T-helper 1 cell (primary cell): ENCODE results near the gene PTRH2.
A peak's percentile ranks its signal among the peaks of the same experiment; 100 is the strongest.

Experiments used
- DNase-seq, 5 donors: peaks; one replicate each; pipeline ENCODE4 v3.0.0-alpha.2; 2012 to 2020

PTRH2 gene

DNA sequence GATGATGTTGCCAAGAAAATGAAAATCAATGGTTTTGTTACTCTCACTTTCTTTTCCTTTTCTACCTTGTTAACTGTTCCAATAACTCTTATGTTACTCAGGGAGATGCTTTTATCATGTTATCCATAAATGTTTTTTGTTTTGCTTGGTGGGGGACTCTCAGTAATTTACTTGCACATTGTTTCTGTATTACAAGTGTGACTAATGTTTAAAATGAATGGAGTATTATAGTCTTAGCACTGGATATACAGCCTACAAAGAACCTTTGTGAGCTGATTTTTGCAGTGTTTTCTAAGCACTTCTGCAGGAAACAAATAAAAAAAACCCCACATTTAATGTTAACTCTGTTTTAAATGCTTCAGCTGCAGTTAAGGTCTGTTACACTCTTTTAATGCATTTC is 12.3 kb upstream of the PTRH2 start:
- no peak for DNase-seq

DNA sequence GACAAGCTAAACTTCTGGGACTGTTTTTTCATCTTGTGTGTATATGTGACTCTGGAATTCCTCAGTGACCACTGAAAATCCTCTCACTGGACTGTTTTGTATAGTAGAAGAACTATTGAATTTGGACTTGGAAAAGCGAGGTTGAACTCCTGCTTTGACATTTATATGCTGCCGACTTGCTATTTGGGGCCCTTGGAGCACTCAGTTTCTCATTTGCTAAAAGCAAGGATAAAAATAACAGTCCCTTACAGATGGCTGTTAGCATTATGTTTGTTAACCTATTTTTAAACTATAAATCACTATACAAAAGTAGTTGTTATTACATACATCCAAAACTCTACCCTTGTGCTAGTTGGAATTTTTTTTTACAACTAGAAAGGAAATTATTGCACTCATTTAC is 9.2 kb upstream of the PTRH2 start:
- DNase-seq, result no peak

DNA sequence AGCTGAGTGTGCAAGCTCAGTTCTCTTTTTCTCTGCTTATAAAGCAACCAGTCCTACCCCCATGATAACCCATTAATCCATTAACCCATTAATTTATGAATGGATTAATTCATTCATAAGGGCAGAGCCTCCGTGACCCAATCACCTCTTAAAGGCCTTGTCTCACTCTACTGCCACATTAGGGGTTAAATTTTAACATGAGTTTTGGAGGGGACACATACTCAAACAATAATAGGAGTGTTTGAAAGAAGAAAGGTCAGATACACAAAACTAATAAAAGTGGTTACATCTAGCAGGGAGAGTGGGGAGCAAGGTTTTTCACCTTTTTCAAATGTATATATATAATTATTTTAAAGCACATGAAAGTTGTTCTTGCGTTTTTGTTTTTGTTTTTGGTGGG is 7.0 kb upstream of the PTRH2 start:
- no peak for DNase-seq

DNA sequence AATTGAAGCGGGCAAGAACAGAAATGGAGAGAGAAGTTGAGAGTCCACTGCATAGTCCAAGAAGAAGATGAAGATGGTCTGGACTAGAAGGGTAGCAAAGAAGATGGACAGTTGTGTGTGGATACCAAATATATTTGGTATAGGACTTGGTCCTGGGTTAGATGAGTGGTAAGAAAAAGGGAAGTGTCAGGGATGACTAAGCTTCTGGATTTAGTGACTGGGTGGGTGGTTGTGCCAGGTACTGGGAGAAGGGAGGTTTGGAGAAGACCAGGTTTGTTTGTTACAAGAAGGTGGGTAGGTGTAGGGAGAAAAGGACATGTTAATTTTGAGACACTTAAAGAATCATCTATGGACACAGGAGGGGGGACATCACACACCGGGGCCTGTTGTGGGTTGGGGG is 5.6 kb upstream of the PTRH2 start:
- DNase-seq, result no peak

DNA sequence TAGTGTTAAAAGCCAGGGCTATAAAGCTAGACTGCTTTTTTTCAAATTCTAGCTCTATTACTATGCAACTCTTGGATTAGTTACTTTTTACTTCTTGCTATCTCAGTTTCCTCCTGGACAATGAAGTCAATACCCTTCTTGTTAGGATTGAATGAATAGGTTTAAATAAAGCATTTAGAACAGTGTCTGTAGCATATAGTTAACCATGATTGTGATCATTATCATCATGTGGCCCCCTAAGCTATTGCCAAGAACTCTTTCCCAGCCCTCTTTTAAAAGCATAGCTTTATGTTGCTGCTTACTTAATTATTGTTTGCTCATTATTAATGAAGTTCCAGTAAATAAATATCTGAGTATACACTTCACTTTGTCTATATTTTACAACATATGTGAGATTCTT is 4.7 kb upstream of the PTRH2 start:
- DNase-seq, result no peak

DNA sequence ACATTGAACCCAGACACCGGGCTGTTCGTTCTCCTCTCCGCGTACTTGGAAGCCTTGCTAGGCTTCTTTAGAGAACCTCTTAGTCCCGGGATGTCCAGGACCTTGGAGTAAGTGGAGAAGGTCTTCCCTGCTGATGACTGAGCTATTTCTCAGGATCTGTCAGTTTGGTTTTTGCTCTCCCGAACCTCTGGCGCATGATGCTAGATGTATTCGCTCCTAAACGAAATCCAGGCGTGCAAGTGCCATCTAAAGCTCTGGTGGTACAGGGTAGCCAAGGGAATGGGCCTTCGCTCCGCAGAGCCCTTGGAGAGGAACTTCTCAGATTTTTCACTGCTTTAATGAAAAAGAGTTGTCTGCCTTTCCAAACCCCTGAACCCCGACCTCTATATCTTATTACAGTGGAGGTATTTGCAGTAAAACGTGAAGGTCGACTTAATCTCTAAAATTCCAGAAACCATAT is 771 bp upstream of the PTRH2 start:
- no peak for DNase-seq

DNA sequence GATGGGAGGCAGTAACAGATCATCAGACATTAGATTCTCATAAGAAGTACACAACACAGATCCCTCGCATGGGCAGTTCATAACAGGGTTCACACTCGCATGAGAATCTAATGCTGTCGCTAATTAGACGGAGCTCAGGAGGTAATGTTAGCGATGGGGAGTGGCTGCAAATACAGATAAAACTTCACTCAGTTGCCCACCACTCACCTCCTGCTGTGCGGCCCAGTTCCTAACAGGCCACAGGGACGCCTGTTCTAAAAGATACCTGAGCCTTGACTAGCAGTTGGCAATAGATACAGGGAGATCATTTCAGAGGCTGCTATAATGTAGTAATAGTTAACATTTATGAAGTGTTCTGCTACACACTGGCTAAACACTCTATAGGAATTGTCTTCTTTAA is 4.9 kb downstream of the PTRH2 start:
- DNase-seq, result no peak

DNA sequence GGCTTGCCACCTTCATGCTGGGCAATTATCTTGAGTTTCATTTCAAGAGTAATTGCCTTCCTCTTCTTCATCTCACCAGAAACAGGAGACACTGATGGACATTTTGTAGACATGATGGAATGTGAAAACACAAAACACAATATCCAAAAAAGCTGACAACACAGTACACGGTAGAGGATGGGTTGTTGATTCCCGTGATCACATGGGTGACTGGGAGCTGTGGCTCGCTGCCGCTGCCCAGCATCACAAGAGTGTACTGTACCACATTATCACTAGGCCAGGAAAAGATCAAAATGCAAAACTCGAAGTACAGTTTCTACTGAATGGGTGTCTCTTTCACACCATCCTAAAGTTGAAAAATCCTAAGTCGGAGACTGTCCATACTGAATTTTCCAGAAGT is 7.4 kb downstream of the PTRH2 start:
- no peak for DNase-seq

DNA sequence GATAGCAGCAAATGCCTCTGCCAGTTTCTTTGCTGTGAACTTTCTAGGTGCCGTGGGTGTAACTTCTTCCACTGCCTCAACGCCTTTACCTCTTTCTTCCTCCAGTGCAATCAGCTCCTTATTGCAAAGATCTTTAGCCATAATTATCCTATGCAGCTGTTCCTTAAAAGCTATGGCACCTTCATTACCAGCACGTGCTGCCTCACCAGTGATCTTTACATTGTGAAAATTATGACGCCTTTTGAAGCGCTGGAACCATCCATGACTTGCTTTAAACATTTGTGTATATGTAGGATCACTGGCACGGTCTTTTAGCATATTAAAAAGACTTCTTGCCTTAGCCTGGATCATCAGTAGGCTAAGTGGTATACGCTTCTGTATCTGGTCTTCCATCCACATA is 8.0 kb downstream of the PTRH2 start:
- no peak for DNase-seq

DNA sequence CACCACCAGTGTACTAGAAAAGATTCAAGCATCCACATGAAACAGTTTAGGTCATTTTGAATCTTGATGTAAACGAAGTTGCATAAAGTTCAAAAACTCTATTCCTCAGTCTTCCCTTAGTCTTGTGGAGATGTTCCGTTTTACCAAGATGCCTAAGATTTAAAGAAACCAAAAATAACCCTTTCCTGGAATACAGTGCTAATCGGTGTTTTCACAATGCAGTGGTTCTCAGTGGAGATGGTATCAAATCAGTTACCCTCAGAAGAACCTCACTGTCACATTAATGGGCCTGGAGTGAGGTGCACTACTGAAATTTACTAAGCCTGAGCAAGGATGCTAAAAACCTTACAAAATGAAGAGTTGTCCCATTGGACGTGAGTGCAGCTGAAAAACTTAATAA is 9.1 kb downstream of the PTRH2 start:
- DNase-seq, result no peak

DNA sequence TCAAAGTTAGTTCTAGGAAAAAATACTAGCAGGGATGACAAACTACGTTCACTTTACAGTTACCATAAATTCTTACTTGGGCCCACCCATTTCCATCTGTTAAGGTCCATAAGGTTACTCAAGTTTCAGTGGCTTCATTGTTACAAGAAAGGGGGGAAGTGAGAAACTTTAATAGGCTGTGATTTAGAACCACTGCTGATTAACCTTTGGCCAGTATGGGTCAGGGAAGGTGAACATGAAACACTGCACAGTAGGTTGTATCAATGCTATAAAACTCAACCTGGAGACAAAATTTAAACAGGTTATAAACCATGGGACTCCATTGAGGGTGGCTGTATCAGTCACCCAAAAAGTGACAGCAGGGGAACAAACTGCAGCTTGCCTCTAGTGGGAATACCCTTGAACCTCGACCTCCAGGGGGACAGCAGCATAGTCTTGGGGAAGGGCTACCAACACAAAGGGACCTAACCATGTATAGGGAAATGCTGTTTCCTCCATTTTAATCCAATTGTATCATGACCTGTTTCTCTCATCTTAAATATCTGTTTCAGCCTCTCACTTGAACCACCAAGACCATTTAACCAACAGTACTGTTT is 10.4 kb downstream of the PTRH2 start:
- no peak for DNase-seq

DNA sequence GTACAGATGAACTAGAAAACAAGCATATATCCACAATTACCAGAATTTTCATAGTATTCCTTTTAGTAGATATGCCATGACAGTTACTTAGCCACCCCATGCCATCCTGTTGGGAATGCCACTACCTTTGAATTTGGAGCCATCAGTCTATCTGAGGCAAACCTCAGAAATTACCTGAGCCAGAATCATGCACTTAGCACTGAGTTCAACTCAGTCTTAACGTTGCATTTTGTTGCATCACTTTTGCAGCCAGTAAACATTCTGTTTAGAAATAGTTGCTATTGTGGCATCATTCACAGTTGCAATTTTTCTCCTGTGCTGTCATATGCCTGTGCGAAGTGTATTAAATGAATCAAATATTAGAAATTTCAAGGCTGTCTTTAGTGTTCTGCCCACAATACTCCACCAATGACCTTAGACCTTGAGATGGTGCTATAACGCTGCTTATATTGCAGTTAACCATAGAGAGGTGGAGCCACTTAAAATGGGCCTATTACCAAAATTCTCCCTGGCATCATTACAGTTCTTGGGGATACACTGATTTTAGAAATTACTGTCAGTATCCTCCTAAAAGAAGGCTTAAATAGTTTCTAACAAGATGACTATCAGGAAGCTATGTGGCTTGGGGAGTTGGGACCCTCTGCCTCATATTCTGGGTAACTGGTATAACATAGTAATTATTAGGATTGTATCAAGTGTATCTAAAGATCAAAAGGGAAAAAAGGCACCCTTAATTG is 11.1 kb downstream of the PTRH2 start:
- DNase-seq, result peak in 1 of 5 donors; percentile 35

DNA sequence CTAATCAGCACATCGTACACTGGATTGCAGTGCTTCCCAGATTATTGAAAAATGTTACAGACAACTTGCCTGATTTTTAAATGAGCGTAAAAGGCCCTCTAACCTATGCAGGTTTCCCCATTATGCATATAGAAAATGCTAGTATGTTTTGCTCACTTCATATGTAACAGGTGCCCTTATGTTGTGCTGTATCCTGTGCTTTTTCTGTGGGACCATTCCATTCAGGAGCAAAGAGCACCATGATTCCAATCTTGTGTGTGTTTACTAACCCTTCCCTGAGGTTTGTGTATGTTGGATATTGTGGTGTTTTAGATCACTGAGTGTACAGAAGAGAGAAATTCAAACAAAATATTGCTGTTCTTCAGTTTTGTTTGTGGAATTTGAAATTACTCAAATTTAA is 12.9 kb downstream of the PTRH2 start:
- DNase-seq, result no peak

DNA sequence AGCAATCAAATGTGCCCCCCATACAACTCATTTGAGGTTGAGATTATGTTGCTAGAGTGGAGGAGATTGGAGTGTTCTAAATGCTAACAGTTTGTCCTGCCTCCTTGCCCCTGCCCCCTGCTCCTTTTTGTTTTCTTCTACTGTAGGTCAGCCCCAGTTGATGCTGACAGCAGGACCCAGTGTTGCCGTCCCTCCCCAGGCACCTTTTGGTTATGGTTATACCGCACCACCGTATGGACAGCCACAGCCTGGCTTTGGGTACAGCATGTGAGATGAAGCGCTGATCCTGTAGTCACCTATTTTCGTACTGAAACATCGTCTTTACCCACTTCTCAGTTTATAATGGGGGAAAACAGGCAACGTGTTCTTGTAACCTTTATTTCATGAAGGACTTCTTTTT is 13.6 kb downstream of the PTRH2 start:
- DNase-seq, result no peak

DNA sequence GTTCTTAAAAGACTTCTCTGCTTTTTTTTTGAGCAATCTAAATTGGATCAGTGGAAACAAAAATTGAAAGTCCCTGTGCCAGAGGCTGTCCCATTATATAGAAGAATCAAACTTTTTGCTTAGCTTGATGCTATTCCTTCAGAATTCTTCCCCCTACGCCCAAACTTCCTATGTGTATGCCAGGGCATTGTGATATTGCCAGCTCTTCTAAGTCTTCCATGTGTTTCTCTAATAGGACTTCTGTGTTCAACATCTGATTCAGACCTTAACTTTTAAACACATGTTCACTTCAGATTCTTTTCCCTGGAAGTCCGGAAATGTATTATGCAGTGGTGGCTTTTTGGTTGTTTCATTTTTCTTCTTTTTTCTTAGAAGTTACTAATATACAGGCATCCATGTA is 18.7 kb downstream of the PTRH2 start:
- DNase-seq, result no peak

DNA sequence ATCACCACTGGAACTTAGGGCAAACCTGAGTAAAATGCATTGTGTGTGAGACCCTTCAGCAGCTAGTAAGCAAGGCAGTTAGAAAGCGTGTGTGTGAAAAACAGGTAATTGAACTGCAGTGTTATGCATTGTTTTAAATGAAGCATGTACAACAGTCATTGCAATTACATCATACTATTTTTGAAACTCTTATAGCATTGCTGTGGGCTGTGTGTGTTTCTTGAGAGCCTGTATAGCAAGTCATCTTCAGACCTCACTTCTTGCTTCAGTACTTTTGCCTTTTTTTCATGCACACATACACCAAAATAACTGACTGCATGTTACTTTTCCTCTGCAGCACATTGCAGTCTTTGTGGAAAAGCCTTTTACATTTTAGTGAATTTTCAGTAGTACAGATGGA is 19.2 kb downstream of the PTRH2 start:
- DNase-seq, result no peak

DNA sequence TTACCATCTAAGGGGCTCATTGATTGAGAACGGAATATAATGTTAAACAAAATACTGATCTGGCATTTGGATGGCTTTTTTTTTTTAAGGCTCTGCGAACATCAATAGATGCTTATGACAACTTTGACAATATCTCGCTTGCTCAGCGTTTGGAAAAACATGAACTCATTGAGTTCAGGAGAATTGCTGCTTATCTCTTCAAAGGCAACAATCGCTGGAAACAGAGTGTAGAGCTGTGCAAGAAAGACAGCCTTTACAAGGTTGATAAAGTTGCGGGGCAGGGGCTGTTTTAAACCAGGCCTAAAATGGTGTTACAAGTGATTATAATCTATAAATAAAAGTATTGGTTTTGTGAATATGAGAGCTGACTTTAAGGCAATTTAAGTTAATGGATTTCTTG is 22.3 kb downstream of the PTRH2 start:
- DNase-seq, result no peak

DNA sequence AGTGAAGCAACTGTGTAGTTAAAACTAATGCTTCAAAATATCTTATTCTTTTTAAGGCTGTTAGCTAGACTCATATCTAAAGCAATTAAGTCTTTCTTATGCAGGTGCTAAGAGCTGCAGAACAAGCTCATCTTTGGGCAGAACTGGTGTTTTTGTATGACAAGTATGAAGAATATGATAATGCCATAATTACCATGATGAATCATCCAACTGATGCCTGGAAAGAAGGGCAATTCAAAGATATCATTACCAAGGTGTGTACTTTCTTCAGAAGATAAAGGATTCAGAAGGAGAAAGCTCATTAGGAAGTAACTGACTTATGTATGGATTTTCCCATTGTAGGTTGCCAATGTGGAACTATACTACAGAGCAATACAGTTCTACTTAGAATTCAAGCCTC is 23.9 kb downstream of the PTRH2 start:
- DNase-seq, result no peak

DNA sequence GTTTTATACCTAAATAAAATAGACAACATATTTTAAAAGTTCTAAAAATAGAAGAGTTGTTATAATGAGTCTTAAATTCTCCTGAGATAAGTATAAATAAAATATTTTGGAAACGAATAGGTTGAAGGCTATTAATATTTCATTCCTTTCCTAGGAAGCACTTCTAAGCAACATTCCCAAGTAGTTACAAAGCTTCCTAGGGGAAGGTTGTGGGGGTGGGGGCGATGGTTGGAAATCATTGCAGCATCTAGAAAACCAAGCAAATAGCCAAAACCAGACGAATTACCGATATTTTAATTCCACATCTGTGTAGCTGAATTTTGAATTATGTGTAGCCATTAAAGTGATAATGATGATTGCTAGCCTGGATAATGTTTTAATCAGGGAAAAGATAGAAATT is 26.9 kb downstream of the PTRH2 start:
- DNase-seq, result no peak

DNA sequence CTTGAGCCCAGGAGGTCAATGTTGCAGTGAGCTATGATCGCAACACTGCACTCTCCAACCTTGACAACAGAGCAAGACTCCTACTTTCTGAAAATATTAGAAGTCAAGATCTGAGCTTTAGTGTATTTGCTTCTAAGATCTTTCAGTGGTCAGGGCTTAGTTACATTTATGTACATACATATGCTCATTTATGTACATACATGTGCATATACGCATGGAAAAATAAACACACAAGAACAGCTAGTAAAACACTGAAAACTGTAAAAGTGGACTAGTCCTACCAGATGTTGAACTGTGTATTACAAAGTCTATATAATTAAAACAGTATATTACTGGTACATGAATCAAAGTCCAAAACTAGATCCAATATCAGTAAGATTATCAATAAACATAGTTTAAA is 28.3 kb downstream of the PTRH2 start:
- DNase-seq, result no peak

DNA sequence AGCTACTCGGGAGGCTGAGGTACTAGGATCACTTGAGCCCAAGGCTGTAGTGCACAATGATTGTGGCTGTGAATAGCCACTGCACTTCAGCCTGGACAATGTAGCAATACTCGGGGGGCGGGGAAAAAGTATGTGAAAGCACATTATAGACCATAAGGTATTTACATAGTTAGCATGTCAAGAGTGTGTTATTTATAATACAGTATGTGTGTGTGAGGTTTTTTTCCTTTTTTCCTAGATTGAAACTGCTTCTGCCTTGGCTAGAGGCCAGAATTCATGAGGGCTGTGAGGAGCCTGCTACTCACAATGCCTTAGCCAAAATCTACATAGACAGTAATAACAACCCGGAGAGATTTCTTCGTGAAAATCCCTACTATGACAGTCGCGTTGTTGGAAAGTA is 30.5 kb downstream of the PTRH2 start:
- DNase-seq, result no peak

DNA sequence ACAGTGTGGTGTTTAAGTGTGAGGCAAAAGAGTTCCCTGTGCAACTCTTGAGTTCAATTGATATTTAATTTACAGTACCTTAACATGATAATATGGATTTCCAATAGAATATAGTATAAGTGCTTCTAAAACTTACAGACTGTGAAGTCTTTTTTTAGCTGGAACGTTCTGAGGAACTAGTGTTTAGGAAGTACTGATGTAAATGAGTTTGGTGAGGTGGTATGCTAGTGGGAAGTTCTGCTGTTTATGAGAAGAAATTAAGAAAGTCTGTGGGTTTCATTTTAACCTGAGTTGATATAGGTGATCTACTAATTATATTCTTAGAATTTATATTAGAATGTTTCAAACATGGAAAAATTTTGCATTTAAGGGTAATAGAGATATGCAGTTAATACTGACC is 32.0 kb downstream of the PTRH2 start:
- no peak for DNase-seq

DNA sequence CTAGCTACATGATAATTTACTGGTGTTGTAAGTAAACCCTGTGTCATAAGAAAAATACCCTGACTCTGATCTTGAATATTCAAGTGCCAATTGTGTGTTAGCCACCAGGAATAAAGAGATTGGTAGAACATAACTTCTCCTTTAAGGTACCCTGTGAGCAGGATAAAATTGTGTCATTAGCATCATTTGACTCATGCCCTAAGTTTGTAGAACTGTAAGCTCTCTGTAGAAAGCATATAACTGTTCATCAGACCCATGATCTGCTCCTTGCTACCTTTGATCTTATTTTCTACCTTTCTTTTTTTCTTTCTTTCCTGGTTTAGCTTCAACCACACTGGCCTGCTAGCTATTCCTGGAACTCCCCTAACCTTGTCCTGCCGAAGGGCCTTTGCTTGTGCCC is 35.8 kb downstream of the PTRH2 start:
- DNase-seq, result no peak

DNA sequence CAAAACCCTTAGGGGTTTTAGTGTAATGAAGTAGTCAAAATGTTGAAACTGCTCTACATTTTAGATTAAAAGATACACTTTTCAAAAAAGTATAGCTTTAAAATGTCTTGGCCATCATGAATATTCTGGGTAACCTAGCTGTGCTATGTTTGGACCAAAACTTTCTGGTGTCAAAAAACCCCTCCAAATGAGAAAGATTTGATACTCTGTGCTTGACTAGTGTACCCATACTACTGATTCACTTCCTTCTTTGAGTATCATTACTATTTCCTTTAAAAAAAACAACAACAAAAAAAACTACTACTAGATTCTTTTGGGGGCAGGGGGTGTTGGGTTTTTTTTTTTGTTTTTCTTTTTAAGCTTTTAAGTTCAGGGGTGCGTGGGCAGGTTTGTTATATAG is 37.3 kb downstream of the PTRH2 start:
- DNase-seq, result no peak

DNA sequence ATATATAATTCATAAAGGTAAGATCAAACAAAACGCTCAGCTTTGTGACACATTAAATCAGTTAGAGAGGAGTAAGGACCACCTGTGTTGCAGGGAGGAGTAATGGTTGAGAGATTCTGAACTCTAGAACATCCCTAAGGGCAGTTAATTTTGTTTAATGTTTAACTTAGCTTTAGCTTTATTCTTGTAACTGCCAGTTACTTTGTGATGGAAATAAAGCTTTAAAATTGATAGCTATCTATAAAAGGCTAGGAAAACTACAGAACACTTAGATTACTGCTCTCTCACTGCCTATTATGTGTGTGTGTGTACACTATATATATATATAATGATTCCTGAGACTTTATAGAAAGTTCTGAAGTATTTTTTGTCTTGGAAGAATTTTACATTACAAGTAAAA is 37.8 kb downstream of the PTRH2 start:
- no peak for DNase-seq
